Astrocyte of the cerebellum (primary cell): ENCODE measurements around the gene TRPT1.

Source experiments
- DNase-seq: peaks from one replicate; pipeline ENCODE4 v3.0.0-alpha.2; 2011; ENCODE audit warnings: low read depth
- H3K4me3 ChIP-seq: 2 replicates; pipeline ENCODE4 v1.5.1; 2011; ENCODE audit warnings: mild to moderate bottlenecking, low read depth, low read length, moderate library complexity
- CTCF ChIP-seq: IDR thresholded peaks from 2 replicates; pipeline ENCODE4 v1.5.1; 2012; ENCODE audit warnings: low read length, low read depth, moderate library complexity, mild to moderate bottlenecking; ENCODE audit errors: missing control alignments
- in situ Hi-C: cut with HindIII; loops from 2 replicates; pipeline ENCODE4 v1.10.0; 2017; ENCODE audit warnings: low sequenced_read_pairs

Gene TRPT1

GRCh38 chr11:64225608-64226506 lies at the start of gene TRPT1, which contains the start of gene NUDT22:
TRPT1 (minus strand) TSS chr11:64226186; CDS start chr11:64225860, 326 bp downstream.
NUDT22 (plus strand) TSS chr11:64226274; CDS start chr11:64226653, 379 bp downstream.
- DNase-seq = no peak
- peak; percentile 37 for TF ChIP-seq CTCF
- in situ Hi-C loops = no loop called here
- H3K4me3 ChIP-seq = peak within 1 kb of the TSS; percentile 61

GRCh38 chr11:64275031-64275800 lies 49.2 kb upstream of the TRPT1 start:
- in situ Hi-C loops = loop anchor here (10.0 kb wide), 1 partner anchor 70 kb away; the partner anchor contains the start of gene FERMT3
- H3K4me3 ChIP-seq = no peak overlapping the region
- DNase-seq = no peak
- TF ChIP-seq CTCF = no peak

GRCh38 chr11:64269540-64270220 lies 43.7 kb upstream of the TRPT1 start:
- DNase-seq = peak; percentile 100
- peak overlapping the region; percentile 65 for H3K4me3 ChIP-seq
- TF ChIP-seq CTCF = peak; percentile 25
- in situ Hi-C loops = loop anchor here (10.0 kb wide), 2 partner anchors 55 to 65 kb away; partner anchors contain the start of gene FERMT3

GRCh38 chr11:64268893-64269539 lies 43.0 kb upstream of the TRPT1 start:
- in situ Hi-C loops = loop anchor here (10.0 kb wide), 1 partner anchor 56 kb away; no protein-coding TSS in a partner anchor
- H3K4me3 ChIP-seq = peak overlapping the region; percentile 62
- no peak for DNase-seq
- no peak for TF ChIP-seq CTCF

GRCh38 chr11:64268025-64268892 lies 42.3 kb upstream of the TRPT1 start:
- in situ Hi-C loops = loop anchor here (10.0 kb wide), 1 partner anchor 57 kb away; no protein-coding TSS in a partner anchor
- H3K4me3 ChIP-seq = peak overlapping the region; percentile 62
- no peak for DNase-seq
- TF ChIP-seq CTCF = no peak
